ENCODE results near the gene SGSM2.

SGSM2 gene

DNA sequence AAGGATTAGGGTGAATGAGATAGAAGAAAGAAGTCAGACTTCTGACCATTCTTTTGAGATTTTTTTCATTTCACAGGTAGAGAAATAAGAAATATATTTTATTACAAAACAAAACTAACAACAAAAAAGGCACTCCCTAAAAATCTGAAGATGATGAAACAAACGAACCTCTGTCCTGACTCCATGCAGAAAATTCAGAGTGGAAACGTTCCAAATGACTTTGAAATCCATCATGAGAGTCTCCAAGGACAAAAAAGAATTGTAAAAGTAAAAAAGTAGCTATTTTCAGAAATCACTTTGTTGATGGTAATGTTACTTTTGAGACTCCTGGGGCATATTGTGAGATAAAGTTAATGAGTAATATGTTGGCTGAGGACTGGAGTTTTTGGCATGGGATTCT, 89.9 kb downstream of the SGSM2 start:
- no peak for DNase-seq

GRCh38 chr17:2427910-2428309, 90.6 kb downstream of the SGSM2 start:
- no peak for DNase-seq

Measured in stimulated activated CD4-positive, alpha-beta T cell treated with anti-CD3 and anti-CD28 coated beads, Interleukin-12 subunit alpha, Interleukin-12 subunit beta, amount 100 ng/mL, for 4 hours (primary cell).